DMS114 treated with DMSO at 0.1 percent for 48 hours (cell line): Measurements from ENCODE around the gene SLC25A25.
"Not testable (repeated sequence)": the region's sequence is repeated elsewhere in the genome, so short reads cannot be mapped to it uniquely, and the experiment has no call there.

Experiments
- DNase-seq: peaks from one replicate; lab custom pipeline; 2025; ENCODE audit not compliant: unreplicated experiment; lab: John Stamatoyannopoulos, UW

The SLC25A25 gene

GRCh38 chr9:128051932-128052709 lies 15.9 kb upstream of the SLC25A25 start:
- no peak for DNase-seq

- DNase-seq: no peak
Measured at GRCh38 chr9:128053560-128053959, 14.5 kb upstream of the SLC25A25 start.

GRCh38 chr9:128054087-128054486 lies 13.9 kb upstream of the SLC25A25 start:
- no peak for DNase-seq

GRCh38 chr9:128055344-128056040 lies 12.5 kb upstream of the SLC25A25 start:
- DNase-seq: no peak

GRCh38 chr9:128056086-128056485 lies 11.9 kb upstream of the SLC25A25 start:
- DNase-seq: no peak

GRCh38 chr9:128056887-128057723 lies 10.9 kb upstream of the SLC25A25 start:
- no peak for DNase-seq

DNA sequence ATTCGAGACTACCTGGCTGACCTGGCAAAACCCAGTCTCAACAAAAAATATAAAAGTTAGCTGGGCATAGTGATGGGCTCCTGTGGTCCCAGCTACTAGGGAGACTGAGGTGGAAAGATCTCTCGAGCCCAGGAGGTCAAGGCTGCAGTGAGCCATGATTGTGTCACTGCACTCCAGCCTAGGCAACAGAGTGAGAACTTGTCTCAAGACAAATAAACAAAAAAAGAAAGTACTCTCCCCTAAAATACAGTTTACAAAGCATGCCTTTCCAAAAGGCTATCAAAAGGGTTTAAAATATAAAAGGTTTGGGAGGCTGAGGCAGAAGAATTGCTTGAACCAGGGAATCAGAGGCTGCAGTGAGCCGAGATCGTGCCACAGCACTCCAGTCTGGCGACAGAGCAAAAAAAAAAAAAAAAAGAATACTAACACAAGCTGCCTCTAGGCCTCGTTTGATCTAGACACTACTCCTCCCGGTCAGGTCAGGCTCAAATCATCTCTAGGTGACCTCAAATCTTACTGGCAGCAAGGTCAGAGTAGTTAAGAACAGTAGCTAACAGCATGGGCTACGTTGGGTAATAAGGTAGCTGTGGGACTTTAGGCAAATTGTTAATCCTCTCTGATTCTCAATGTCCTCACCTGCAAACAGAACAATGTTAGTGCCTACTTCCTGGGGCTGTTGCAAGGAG lies 10.2 kb upstream of the SLC25A25 start:
- no peak for DNase-seq

GRCh38 chr9:128059365-128059983 lies 8.6 kb upstream of the SLC25A25 start:
- DNase-seq: no peak

GRCh38 chr9:128061275-128061960 lies 6.6 kb upstream of the SLC25A25 start:
- no peak for DNase-seq

GRCh38 chr9:128062279-128062678 lies 5.8 kb upstream of the SLC25A25 start:
- no peak for DNase-seq

- no peak for DNase-seq
Measured at GRCh38 chr9:128062846-128063831, 4.9 kb upstream of the SLC25A25 start.

DNA sequence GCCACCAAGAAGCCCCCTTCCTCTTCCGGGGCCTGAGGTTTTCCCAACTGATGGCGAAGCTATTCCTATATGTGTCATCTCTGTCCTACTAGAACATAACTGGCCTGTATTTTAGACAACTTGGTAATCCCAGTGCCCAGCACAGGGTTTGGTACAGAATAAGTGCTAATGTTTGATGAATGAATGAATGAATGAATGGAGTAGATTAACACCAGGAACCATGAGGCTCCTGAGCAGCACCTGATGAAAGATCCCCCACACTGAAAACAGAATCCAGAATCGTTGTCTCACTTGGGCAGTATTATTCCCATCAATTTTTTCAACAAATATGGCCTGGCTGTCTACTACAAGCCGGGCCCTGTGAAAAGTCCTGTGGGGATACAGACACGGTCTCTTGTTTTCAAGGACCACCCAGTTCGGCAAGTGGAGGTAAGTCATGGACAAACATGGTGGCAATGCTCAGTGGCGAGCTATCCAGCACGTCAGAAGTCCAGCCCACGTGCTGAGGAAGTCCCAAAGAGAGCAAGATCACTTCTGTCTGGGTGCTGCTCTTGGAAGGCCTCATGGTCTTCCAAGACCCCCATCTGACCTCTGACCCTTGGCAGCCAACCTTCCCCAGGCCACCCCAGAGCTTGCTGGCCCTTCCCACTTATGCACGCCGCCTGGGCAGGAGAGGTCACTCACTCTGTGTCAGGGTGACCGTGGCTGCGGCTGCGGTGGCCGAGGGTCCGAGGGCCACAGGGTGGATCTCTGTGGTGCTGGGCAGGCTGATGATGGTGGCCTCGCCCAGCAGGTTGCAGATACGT lies 1.9 kb upstream of the SLC25A25 start:
- DNase-seq: no peak

DNA sequence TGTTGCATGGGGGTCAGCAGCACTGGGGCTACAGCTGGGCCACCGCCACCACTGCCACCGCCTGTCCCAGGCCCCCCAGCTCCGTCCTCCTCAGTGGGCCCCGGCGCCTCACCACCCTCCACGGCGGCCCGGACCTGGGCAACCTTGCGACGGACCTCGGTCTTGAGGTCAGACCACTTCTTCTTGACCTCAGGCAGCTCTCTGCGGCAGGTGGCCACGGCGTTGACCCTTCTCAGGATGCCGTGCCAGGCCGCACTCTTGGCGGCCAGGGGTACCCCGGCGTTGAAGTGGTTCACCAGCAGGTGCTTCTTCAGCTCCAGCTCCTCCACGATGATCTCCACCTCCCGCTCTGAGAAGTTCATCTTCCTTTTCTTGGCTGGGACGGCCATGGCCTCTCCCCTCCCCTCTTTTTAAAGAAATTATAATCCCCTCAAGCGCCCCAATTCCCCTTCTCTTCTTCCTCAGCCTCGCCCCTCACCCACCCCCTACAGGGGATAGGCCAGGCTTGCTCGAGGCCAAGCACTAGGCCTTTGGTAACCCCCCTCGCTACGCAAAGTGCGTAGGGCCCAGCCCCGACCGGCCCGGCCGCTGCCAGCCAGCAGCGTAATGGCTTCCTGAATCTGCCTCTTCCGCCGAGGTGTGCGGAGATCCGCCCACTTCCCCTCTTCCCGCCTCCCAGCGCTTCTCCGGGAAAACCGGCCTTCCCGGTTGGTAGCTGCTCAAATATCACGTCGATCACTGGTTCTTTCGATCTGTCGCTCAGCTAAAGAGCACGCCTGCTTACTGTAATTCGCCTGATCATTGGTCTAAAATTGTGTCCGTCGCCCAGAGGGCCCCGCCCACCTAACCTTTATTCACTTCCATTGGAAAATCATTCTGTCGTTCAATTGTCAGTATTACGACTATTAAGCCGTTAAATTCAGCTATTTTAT lies 1.1 kb upstream of the SLC25A25 start, which contains the start of gene NAIF1:
TSS of gene NAIF1 (minus strand) at position 608 of the 932 bp plus-strand sequence. CDS start at position 389, 219 bp downstream.
- peak; percentile 97 for DNase-seq

GRCh38 chr9:128068386-128069205 lies 564 bp downstream of the SLC25A25 start:
- DNase-seq: no peak

- DNase-seq: no peak
Measured at GRCh38 chr9:128070874-128071273, 2.8 kb downstream of the SLC25A25 start.

DNA sequence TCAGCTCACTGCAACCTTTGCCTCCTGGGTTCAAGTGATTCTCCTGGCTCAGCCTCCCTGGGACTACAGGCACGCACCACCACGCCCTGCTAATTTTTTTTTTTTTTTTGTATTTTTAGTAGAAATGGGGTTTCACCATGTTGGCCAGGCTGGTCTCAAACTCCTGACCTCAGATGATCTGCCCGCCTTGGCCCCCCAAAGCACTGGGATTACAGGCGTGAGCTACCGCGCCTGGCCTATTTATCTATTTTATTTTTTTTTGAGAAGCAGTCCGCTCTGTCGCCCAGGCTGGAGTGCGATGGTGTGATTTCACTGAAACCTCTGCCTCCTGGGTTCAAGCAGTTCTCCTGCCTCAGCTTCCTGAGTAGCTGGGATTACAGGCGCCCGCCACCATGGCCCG lies 3.4 kb downstream of the SLC25A25 start:
- not testable (repeated sequence) for DNase-seq
